SK-N-SH treated with all-trans-retinoic acid at 6 μM for 48 hours (cell line): ENCODE data around the gene KLF13.

Experiments used
- BACH2 ChIP-seq: fragments of 250-450 bp; sonication (Bioruptor Pico); IDR thresholded peaks from 2 replicates; pipeline ENCODE4 v1.9.0; 2021; ENCODE audit warnings: mild to moderate bottlenecking, borderline replicate concordance
- CREB5 ChIP-seq: fragments of 250-450 bp; sonication (Bioruptor Pico); IDR thresholded peaks from 2 replicates; pipeline ENCODE4 v1.5.1; 2020; ENCODE audit warnings: low read depth, mild to moderate bottlenecking, moderate library complexity
- GLIS3 ChIP-seq: fragments of 250-450 bp; sonication (Bioruptor Pico); IDR thresholded peaks from 2 replicates; pipeline ENCODE4 v1.5.0; 2020; ENCODE audit warnings: mild to moderate bottlenecking, moderate library complexity
- ISL1 ChIP-seq: fragments of 250-450 bp; sonication (Bioruptor Pico); IDR thresholded peaks from 2 replicates; pipeline ENCODE4 v2.1.2; 2022; ENCODE audit warnings: mild to moderate bottlenecking, moderate library complexity
- PATZ1 ChIP-seq: fragments of 250-450 bp; sonication (Bioruptor Pico); IDR thresholded peaks from 2 replicates; pipeline ENCODE4 v1.8.0; 2020; ENCODE audit warnings: mild to moderate bottlenecking, moderate library complexity, borderline replicate concordance
- PPARA ChIP-seq: fragments of 250-450 bp; sonication (Bioruptor Pico); IDR thresholded peaks from 2 replicates; pipeline ENCODE4 v1.5.0; 2020; ENCODE audit warnings: mild to moderate bottlenecking, borderline replicate concordance
- RARB ChIP-seq: fragments of 250-450 bp; sonication (Bioruptor Pico); IDR thresholded peaks from 2 replicates; pipeline ENCODE4 v1.8.0; 2021; ENCODE audit warnings: mild to moderate bottlenecking, moderate library complexity
- TCF4 ChIP-seq: fragments of 250-450 bp; sonication (Bioruptor Pico); IDR thresholded peaks from 2 replicates; pipeline ENCODE4 v1.8.0; 2021; ENCODE audit warnings: mild to moderate bottlenecking, moderate library complexity, borderline replicate concordance
- ZC3H10 ChIP-seq: fragments of 250-450 bp; sonication (Bioruptor Pico); IDR thresholded peaks from 2 replicates; pipeline ENCODE4 v1.5.1; 2021; ENCODE audit warnings: mild to moderate bottlenecking, moderate library complexity
- ZFP30 ChIP-seq: fragments of 450-650 bp; formaldehyde crosslinking; IDR thresholded peaks from 2 replicates; pipeline ENCODE4 v1.5.0; 2022; ENCODE audit warnings: mild to moderate bottlenecking, moderate library complexity
- ZNF565 ChIP-seq: fragments of 450-650 bp; formaldehyde crosslinking; conservative IDR thresholded peaks from 2 replicates; pipeline ENCODE4 v1.5.0; 2020; ENCODE audit warnings: low read depth, mild to moderate bottlenecking, moderate library complexity
- ZNF70 ChIP-seq: fragments of 450-650 bp; formaldehyde crosslinking; IDR thresholded peaks from 2 replicates; pipeline ENCODE4 v1.5.0; 2020; ENCODE audit warnings: mild to moderate bottlenecking, moderate library complexity
- ZNF8 ChIP-seq: fragments of 450-650 bp; formaldehyde crosslinking; IDR thresholded peaks from 2 replicates; pipeline ENCODE4 v1.5.0; 2020; ENCODE audit warnings: mild to moderate bottlenecking, moderate library complexity

- no peak for TF ChIP-seq ZNF565 (CRISPR knock-in tag)
- no peak for TF ChIP-seq ZFP30 (CRISPR knock-in tag)
- no peak for TF ChIP-seq PPARA (CRISPR knock-in tag)
- no peak for TF ChIP-seq RARB (CRISPR knock-in tag)
- TF ChIP-seq ZNF8 (CRISPR knock-in tag), result no peak
- TF ChIP-seq CREB5 (CRISPR knock-in tag), result no peak
- no peak for TF ChIP-seq ISL1 (CRISPR knock-in tag)
- no peak for TF ChIP-seq TCF4 (CRISPR knock-in tag)
- no peak for TF ChIP-seq ZC3H10 (CRISPR knock-in tag)
- TF ChIP-seq BACH2 (CRISPR knock-in tag), result no peak
- TF ChIP-seq GLIS3 (CRISPR knock-in tag), result no peak
- TF ChIP-seq PATZ1 (CRISPR knock-in tag), result no peak
- TF ChIP-seq ZNF70 (CRISPR knock-in tag), result no peak
These were observed 18.4 kb downstream of the KLF13 start for GRCh38 chr15:31344823-31345605.
